Endothelial cell of umbilical vein (primary cell): ENCODE data around the gene SPON1. TPM values are rescaled to one million over a fixed set of nuclear protein-coding genes. Genes with fewer than 3 reads are reported as not detected.
"Not testable (repeated sequence)": the region's sequence is repeated elsewhere in the genome, so short reads cannot be mapped to it uniquely, and the experiment has no call there.

Experiments used
- BruUV-seq: library from RNA; stranded (reverse); fragments of 400-500 nt; replicated peaks from 2 replicates; lab custom pipeline; 2021; lab: Mats Ljungman, UMichigan
- CTCF ChIA-PET: fragments of 300-600, 350-600 bp; sonication (Branson Sonifier 250); formaldehyde crosslinking; loops from one replicate; lab custom pipeline; 2021; ENCODE audit warnings: antibody characterized with exemption, inconsistent platforms; lab: Charles Lee
- POLR2A ChIA-PET: fragments of 300-600, 350-600 bp; sonication (Branson Sonifier 250); formaldehyde crosslinking; loops from one replicate; lab custom pipeline; 2021; ENCODE audit warnings: antibody characterized with exemption, inconsistent platforms; lab: Charles Lee
- DNase-seq: peaks from one replicate; pipeline ENCODE4 v3.0.0-alpha.2; 2011; ENCODE audit warnings: low read depth, low spot score
- FAIRE-seq: peaks from 2 replicates; lab custom pipeline; 2011; peaks lifted over from hg19 to GRCh38; lab: Jason Lieb, UNC
- H2AFZ ChIP-seq: 2 replicates; pipeline ENCODE4 v1.6.0; 2012; ENCODE audit warnings: low read depth, low read length, control low read depth, inconsistent platforms
- H3K27ac ChIP-seq: 2 replicates; pipeline ENCODE4 v1.5.1; 2011; ENCODE audit warnings: low read depth, mild to moderate bottlenecking, control low read depth, low read length, moderate library complexity; ENCODE audit not compliant: insufficient read depth
- H3K27me3 ChIP-seq, 2 experiments: 2 replicates each; pipeline versions ENCODE4 v1.6.0 to v1.6.1; 2011; ENCODE audit warnings: low read length in 2 of 2, mixed read lengths in 1 of 2; ENCODE audit not compliant: control insufficient read depth in 2 of 2, insufficient read depth in 2 of 2
- H3K36me3 ChIP-seq, 2 experiments: 2 replicates in 1 of 2; 3 replicates in 1 of 2; pipeline ENCODE4 v1.5.1; 2011; ENCODE audit warnings: low read length in 2 of 2, mild to moderate bottlenecking in 1 of 2, moderate library complexity in 1 of 2; ENCODE audit not compliant: control insufficient read depth in 2 of 2, insufficient read depth in 2 of 2; ENCODE audit errors: extremely low read depth in 1 of 2
- H3K4me1 ChIP-seq: 3 replicates; pipeline ENCODE4 v1.5.1; 2011; ENCODE audit warnings: mild to moderate bottlenecking, low read length; ENCODE audit not compliant: control insufficient read depth, insufficient read depth; ENCODE audit errors: extremely low read depth
- H3K4me2 ChIP-seq: 2 replicates; pipeline ENCODE4 v1.6.1; 2011; ENCODE audit warnings: low read length, control low read depth, mixed read lengths; ENCODE audit not compliant: insufficient read depth
- H3K4me3 ChIP-seq, 3 experiments: fragments of 200-600 bp in 1 of 3; sonication (generic), shearing (Covaris generic) in 1 of 3; replicated peaks in 1 of 3; 2 replicates each; pipeline ENCODE4 v1.5.1; 2011 to 2016; ENCODE audit warnings: control low read depth in 3 of 3, low read length in 3 of 3, mild to moderate bottlenecking in 2 of 3, inconsistent platforms in 1 of 3, low read depth in 1 of 3, moderate library complexity in 1 of 3; ENCODE audit not compliant: insufficient read depth in 1 of 3
- H3K79me2 ChIP-seq: 2 replicates; pipeline ENCODE4 v1.6.0; 2012; ENCODE audit warnings: low read length, inconsistent platforms; ENCODE audit not compliant: control insufficient read depth, insufficient read depth
- H3K9ac ChIP-seq: replicated peaks from 2 replicates; pipeline ENCODE3; 2011; ENCODE audit warnings: low read length, control low read depth; ENCODE audit not compliant: insufficient read depth; ENCODE audit errors: extremely low read depth
- H3K9me1 ChIP-seq: replicated peaks from 3 replicates; pipeline ENCODE4 v1.6.0; 2011; ENCODE audit warnings: mild to moderate bottlenecking, low read length; ENCODE audit not compliant: control insufficient read depth, insufficient read depth; ENCODE audit errors: extremely low read depth
- H3K9me3 ChIP-seq: replicated peaks from 2 replicates; pipeline ENCODE4 v1.5.1; 2012; ENCODE audit warnings: low read length, inconsistent platforms; ENCODE audit not compliant: control insufficient read depth, insufficient read depth
- H4K20me1 ChIP-seq: replicated peaks from 2 replicates; pipeline ENCODE3; 2011; ENCODE audit warnings: mild to moderate bottlenecking, low read length; ENCODE audit not compliant: control insufficient read depth, insufficient read depth; ENCODE audit errors: extremely low read depth
- CTCF ChIP-seq, 2 donors: IDR thresholded peaks; 1 replicate in 1 of 2; 2 replicates in 1 of 2; pipeline ENCODE4 v1.5.1; 2011; ENCODE audit warnings: low read length in 2 of 2, mild to moderate bottlenecking in 2 of 2, moderate library complexity in 2 of 2, control low read depth in 1 of 2, inconsistent platforms in 1 of 2, low read depth in 1 of 2; ENCODE audit not compliant: insufficient read depth in 1 of 2; ENCODE audit errors: extremely low read depth in 1 of 2
- EZH2 ChIP-seq: IDR thresholded peaks from 2 replicates; pipeline ENCODE4 v1.6.1; 2012; ENCODE audit warnings: borderline replicate concordance, low read depth, mild to moderate bottlenecking, moderate library complexity, low read length, inconsistent platforms; ENCODE audit not compliant: severe bottlenecking
- FOS ChIP-seq: IDR thresholded peaks from 2 replicates; pipeline ENCODE4 v1.6.1; 2011; ENCODE audit warnings: mild to moderate bottlenecking, low read length, moderate library complexity, borderline replicate concordance; ENCODE audit not compliant: insufficient read depth
- GATA2 ChIP-seq: IDR thresholded peaks from 2 replicates; pipeline ENCODE4 v1.7.0; 2011; ENCODE audit warnings: low read depth, mild to moderate bottlenecking, moderate library complexity, mixed read lengths, low read length; ENCODE audit not compliant: insufficient read length, insufficient read depth
- JUN ChIP-seq: IDR thresholded peaks from 2 replicates; pipeline ENCODE4 v1.6.1; 2011; ENCODE audit warnings: borderline replicate concordance, low read depth; ENCODE audit not compliant: insufficient read length, insufficient read depth
- MAX ChIP-seq: IDR thresholded peaks from 2 replicates; pipeline ENCODE4 v1.6.1; 2011; ENCODE audit not compliant: insufficient read depth, insufficient read length
- MYC ChIP-seq: IDR thresholded peaks from one replicate; pipeline ENCODE4 v1.6.1; 2011; ENCODE audit warnings: mild to moderate bottlenecking, low read depth, low read length
- POLR2A ChIP-seq: IDR thresholded peaks from 2 replicates; pipeline ENCODE4 v1.6.1; 2012; ENCODE audit warnings: low read depth, mild to moderate bottlenecking, control low read depth, low read length
- POLR2AphosphoS5 ChIP-seq: IDR thresholded peaks from 2 replicates; pipeline ENCODE4 v1.6.1; 2012; ENCODE audit warnings: low read depth, mild to moderate bottlenecking, control low read depth, low read length, moderate library complexity; ENCODE audit not compliant: insufficient read depth
- dilution Hi-C: fragments of 300-500 bp; cut with MboI; formaldehyde crosslinking; loops from one replicate; pipeline ENCODE4 v1.15.0; 2019; ENCODE audit warnings: low sequenced_read_pairs; ENCODE audit not compliant: extremely low pct_ligation_motif_present
- intact Hi-C: fragments of 100-400 bp; cut with micrococcal nuclease; formaldehyde crosslinking; loops from one replicate; pipeline ENCODE4 v1.10.0; 2022
- polyA plus RNA-seq, 4 experiments: library from polyadenylated mRNA; depleted of rRNA in 3 of 4; stranded (reverse) in 3 of 4; unstranded in 1 of 4; fragments of >200 nt; gene quantifications; 2 replicates each; pipeline versions ENCODE4 v1.2.1 to v1.2.3, GENCODE V29; 2011 to 2012; ENCODE audit warnings: missing spikeins in 1 of 4
- total RNA-seq: library from RNA; stranded (reverse); gene quantifications from 2 replicates; pipeline ENCODE4 v1.2.3, GENCODE V29; 2021

SPON1 gene
- total and polyA plus RNA-seq, 2 donors (not counting 3 experiments of a cell fraction or from before 2014, with no cell fraction given), result 0.31 TPM; not detected in 1

- no peak for TF ChIP-seq GATA2
- TF ChIP-seq MAX, result no peak
- no peak for TF ChIP-seq MYC
- no peak for TF ChIP-seq EZH2
- no peak for TF ChIP-seq FOS
- TF ChIP-seq JUN, result no peak
- no peak for TF ChIP-seq POLR2A
- no peak for TF ChIP-seq CTCF (IDR thresholded peaks at IDR 0.05; ENCODE audit: extremely low read depth in 1 of 2, insufficient read depth in 1 of 2, low read depth in 1 of 2, low read length in 2 of 2)
- TF ChIP-seq POLR2AphosphoS5, result no peak
- Histone ChIP-seq H3K4me3 (no peak overlapping the region), H3K4me2 (no peak overlapping the region), H4K20me1 (no peaks in the 10 kb centered on the region), H3K4me1 (peaks cover 15% of the 10 kb centered on the region), H3K36me3 (no peaks in the 10 kb centered on the region), H3K27ac (no peak overlapping the region), H3K9me3 (no peaks in the 10 kb centered on the region), H3K9ac (no peak overlapping the region), H3K9me1 (no peaks in the 10 kb centered on the region), H3K79me2 (no peaks in the 10 kb centered on the region), H3K27me3 (no peaks in the 10 kb centered on the region), H2AFZ (no peak overlapping the region)
- no TSS peak for BruUV-seq
- intact Hi-C loops, result no loop called here
- CTCF ChIA-PET, result no interaction called here
- POLR2A ChIA-PET, result no interaction called here
- FAIRE-seq (no peak), DNase-seq (no peak)
- dilution Hi-C loops, result no loop called here
Observed at GRCh38 chr11:13931356-13931755, 31.2 kb upstream of the SPON1 start.

- H3K4me3 ChIP-seq, H3K27ac ChIP-seq, H3K79me2 ChIP-seq, DNase-seq, H3K27me3 ChIP-seq, CTCF ChIA-PET, POLR2A ChIA-PET, H4K20me1 ChIP-seq, H3K9me1 ChIP-seq, H3K9ac ChIP-seq, dilution Hi-C loops, H3K4me1 ChIP-seq, H3K4me2 ChIP-seq, H3K9me3 ChIP-seq, BruUV-seq, FAIRE-seq, H2AFZ ChIP-seq, H3K36me3 ChIP-seq, intact Hi-C loops: not testable (repeated sequence)
Observed at GRCh38 chr11:13937154-13937553, 25.4 kb upstream of the SPON1 start.

- BruUV-seq, dilution Hi-C loops, CTCF ChIA-PET, H3K27me3 ChIP-seq, H3K4me3 ChIP-seq, H2AFZ ChIP-seq, H3K9ac ChIP-seq, H3K36me3 ChIP-seq, FAIRE-seq, H3K4me2 ChIP-seq, H3K9me1 ChIP-seq, intact Hi-C loops, DNase-seq, H4K20me1 ChIP-seq, H3K9me3 ChIP-seq, H3K27ac ChIP-seq, POLR2A ChIA-PET, H3K79me2 ChIP-seq: not testable (repeated sequence)
- H3K4me1 ChIP-seq, result peaks cover 11% of the 10 kb centered on the region
Observed at GRCh38 chr11:13938829-13939228, 23.7 kb upstream of the SPON1 start.
